Smooth muscle cell (in vitro differentiated cells): ENCODE results near the gene SLC43A2. TPM values are rescaled to one million over a fixed set of nuclear protein-coding genes. Genes with fewer than 3 reads are reported as not detected.

Experiments used
- DNase-seq: peaks from one replicate; lab custom pipeline; 2025; ENCODE audit not compliant: unreplicated experiment; lab: John Stamatoyannopoulos, UW
- H2AFZ ChIP-seq: fragments of 200-600 bp; sonication (generic); 2 replicates; pipeline ENCODE4 v1.6.0; 2016; ENCODE audit warnings: antibody characterized with exemption, low read depth, mild to moderate bottlenecking
- H3F3A ChIP-seq: fragments of 200-600 bp; sonication (generic); 2 replicates; pipeline ENCODE4 v1.6.0; 2017; ENCODE audit warnings: antibody characterized with exemption, low read depth
- H3K27ac ChIP-seq: fragments of 200-600 bp; sonication (generic); 2 replicates; pipeline ENCODE4 v1.5.1; 2016; ENCODE audit warnings: low read depth, mild to moderate bottlenecking
- H3K27me3 ChIP-seq: fragments of 200-600 bp; sonication (generic); 2 replicates; pipeline ENCODE4 v1.6.1; 2016; ENCODE audit warnings: low read depth, mild to moderate bottlenecking
- H3K36me3 ChIP-seq: fragments of 200-600 bp; sonication (generic); 2 replicates; pipeline ENCODE4 v1.5.1; 2016; ENCODE audit warnings: low read depth
- H3K4me1 ChIP-seq: fragments of 200-600 bp; sonication (generic); 2 replicates; pipeline ENCODE4 v1.5.1; 2016; ENCODE audit warnings: low read depth
- H3K4me2 ChIP-seq: fragments of 200-600 bp; sonication (generic); 2 replicates; pipeline ENCODE4 v1.6.0; 2016; ENCODE audit warnings: mild to moderate bottlenecking
- H3K4me3 ChIP-seq: fragments of 200-600 bp; sonication (generic); 2 replicates; pipeline ENCODE4 v1.5.1; 2016; ENCODE audit warnings: mild to moderate bottlenecking
- H3K79me2 ChIP-seq: fragments of 200-600 bp; sonication (generic); 2 replicates; pipeline ENCODE4 v1.6.0; 2016; ENCODE audit warnings: low read depth, mild to moderate bottlenecking
- H3K9ac ChIP-seq: fragments of 200-600 bp; sonication (generic); 2 replicates; pipeline ENCODE4 v1.6.0; 2016; ENCODE audit warnings: low read depth
- H3K9me3 ChIP-seq: fragments of 200-600 bp; sonication (generic); replicated peaks from 2 replicates; pipeline ENCODE4 v1.5.1; 2016; ENCODE audit warnings: low read depth
- H4K20me1 ChIP-seq: fragments of 200-600 bp; sonication (generic); 2 replicates; pipeline ENCODE4 v1.6.0; 2016; ENCODE audit warnings: low read depth
- CTCF ChIP-seq: fragments of 200-600 bp; sonication (generic); IDR thresholded peaks from 2 replicates; pipeline ENCODE4 v1.5.1; 2017; ENCODE audit warnings: borderline replicate concordance, mild to moderate bottlenecking, antibody characterized with exemption; ENCODE audit not compliant: insufficient read depth, poor library complexity, severe bottlenecking
- WGBS: methylation state at CpG from one replicate; pipeline ENCODE4 v1.1.7; 2016; ENCODE audit warnings: low lambda C conversion rate; 5-methylcytosine and 5-hydroxymethylcytosine counted together
- polyA plus RNA-seq: library from polyadenylated mRNA; unstranded; fragments of >200 nt; fragmentation: Nextera tagmentation; extraction: Ambion mirVana; gene quantifications from 2 replicates; pipeline ENCODE4 v1.2.1, GENCODE V29; 2016
- total RNA-seq: library from RNA; depleted of rRNA; stranded (reverse); fragments of >200 nt; gene quantifications from 2 replicates; pipeline ENCODE4 v1.2.3, GENCODE V29; 2014

Gene SLC43A2
- total and polyA plus RNA-seq, 2 experiments from 2014 or later = 3.8 to 5.3 TPM

DNA sequence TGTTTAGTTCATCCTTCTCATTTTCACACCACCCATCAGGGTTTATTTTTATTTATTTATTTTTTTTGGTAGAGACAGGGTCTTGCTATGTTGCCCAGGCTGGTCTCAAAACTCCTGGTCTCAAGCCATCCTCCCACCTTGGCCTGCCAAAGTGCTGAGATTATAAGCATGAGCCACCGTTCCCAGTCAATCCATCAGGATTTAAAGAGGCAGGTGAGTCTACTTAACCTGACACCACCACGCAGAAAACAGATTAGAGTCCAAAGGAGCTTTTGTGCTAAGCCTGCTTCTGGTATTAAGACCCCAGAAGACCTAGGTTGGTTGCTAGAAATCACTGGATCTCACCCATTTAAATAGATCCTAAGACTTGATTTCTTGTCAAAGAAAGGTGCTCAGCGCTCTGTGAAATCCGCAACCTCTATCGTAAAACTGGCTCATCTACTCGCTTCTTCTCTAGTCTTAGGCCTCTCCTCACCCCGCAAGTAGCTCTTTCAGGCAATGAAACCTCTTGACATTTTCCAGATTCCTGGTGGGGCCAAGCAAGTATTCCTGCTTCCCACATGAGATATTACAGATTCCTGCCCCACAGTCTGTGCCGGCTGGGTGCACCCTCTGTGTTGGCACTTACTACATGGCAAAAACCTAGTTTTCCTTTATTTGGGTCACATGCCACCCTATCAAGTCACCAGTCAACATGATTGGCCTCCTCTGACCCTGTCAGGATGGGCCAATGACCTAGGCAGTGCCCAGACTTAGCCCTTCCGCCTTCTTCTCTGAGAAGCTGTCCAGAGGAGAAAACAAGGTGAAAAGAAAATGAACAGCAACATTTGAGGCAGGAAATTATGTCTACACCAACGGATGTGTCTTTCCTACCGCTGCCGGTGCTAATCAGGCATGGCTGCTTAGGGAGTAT lies 75.0 kb downstream of the SLC43A2 start:
- no peak overlapping the region for H2AFZ ChIP-seq
- H3K9me3 ChIP-seq = no peaks in the 10 kb centered on the region
- no peak overlapping the region for H3K4me3 ChIP-seq
- no peaks in the 10 kb centered on the region for H3K4me1 ChIP-seq
- H3K27me3 ChIP-seq = no peaks in the 10 kb centered on the region
- no peak for DNase-seq
- H3K4me2 ChIP-seq = no peak overlapping the region
- H3K79me2 ChIP-seq = peaks cover 38% of the 10 kb centered on the region
- peaks cover 63% of the 10 kb centered on the region for H4K20me1 ChIP-seq
- H3K36me3 ChIP-seq = no peaks in the 10 kb centered on the region
- no peak for TF ChIP-seq CTCF
- 70% methylated on average over 12 of the region's 12 CpGs for WGBS
- no peak overlapping the region for H3K9ac ChIP-seq
- no peaks in the 10 kb centered on the region for H3F3A ChIP-seq
- H3K27ac ChIP-seq = no peak overlapping the region

GRCh38 chr17:1552932-1553331 lies 75.7 kb downstream of the SLC43A2 start:
- no peak overlapping the region for H2AFZ ChIP-seq
- H3K27me3 ChIP-seq = no peaks in the 10 kb centered on the region
- no peak for DNase-seq
- TF ChIP-seq CTCF = no peak
- WGBS = 98% methylated on average over 11 of the region's 11 CpGs
- H3K4me1 ChIP-seq = no peaks in the 10 kb centered on the region
- peaks cover 32% of the 10 kb centered on the region for H3K79me2 ChIP-seq
- H3K9ac ChIP-seq = no peak overlapping the region
- no peak overlapping the region for H3K27ac ChIP-seq
- H3K36me3 ChIP-seq = no peaks in the 10 kb centered on the region
- H3K4me3 ChIP-seq = no peak overlapping the region
- H4K20me1 ChIP-seq = peaks cover 56% of the 10 kb centered on the region
- H3F3A ChIP-seq = no peaks in the 10 kb centered on the region
- no peaks in the 10 kb centered on the region for H3K9me3 ChIP-seq
- no peak overlapping the region for H3K4me2 ChIP-seq

- H3K9me3 ChIP-seq = no peaks in the 10 kb centered on the region
- peaks cover 45% of the 10 kb centered on the region for H4K20me1 ChIP-seq
- no peaks in the 10 kb centered on the region for H3K4me1 ChIP-seq
- 96% methylated on average over 12 of the region's 12 CpGs for WGBS
- H3K9ac ChIP-seq = no peak overlapping the region
- no peaks in the 10 kb centered on the region for H3F3A ChIP-seq
- no peak overlapping the region for H3K4me2 ChIP-seq
- peaks cover 21% of the 10 kb centered on the region for H3K79me2 ChIP-seq
- TF ChIP-seq CTCF = no peak
- no peaks in the 10 kb centered on the region for H3K27me3 ChIP-seq
- no peak overlapping the region for H3K4me3 ChIP-seq
- no peak overlapping the region for H2AFZ ChIP-seq
- H3K36me3 ChIP-seq = no peaks in the 10 kb centered on the region
- H3K27ac ChIP-seq = no peak overlapping the region
- no peak for DNase-seq
Observed at GRCh38 chr17:1551741-1552140, 76.9 kb downstream of the SLC43A2 start.
